CD14-positive monocyte (primary cell): Measurements from ENCODE around the gene OSBPL1A. TPM values are rescaled to one million over a fixed set of nuclear protein-coding genes. Genes with fewer than 3 reads are reported as not detected.

Source experiments
- DNase-seq, 3 donors: peaks; one replicate each; pipeline ENCODE4 v3.0.0-alpha.2; 2011 to 2022
- H2AFZ ChIP-seq: 2 replicates; pipeline ENCODE4 v1.6.0; 2012; ENCODE audit warnings: mild to moderate bottlenecking, low read depth, low read length, inconsistent platforms; ENCODE audit not compliant: insufficient read depth, poor library complexity, severe bottlenecking
- H3K27ac ChIP-seq, 2 donors: 1 replicate in 1 of 2; 2 replicates in 1 of 2; pipeline ENCODE4 v1.5.1; 2012 to 2013; ENCODE audit warnings: low read length in 2 of 2, control low read depth in 1 of 2, inconsistent platforms in 1 of 2, low read depth in 1 of 2, mild to moderate bottlenecking in 1 of 2
- H3K27me3 ChIP-seq, 2 donors: one replicate each; pipeline versions ENCODE4 v1.6.0 to v1.6.1; 2011 to 2013; ENCODE audit warnings: low read length in 2 of 2; ENCODE audit not compliant: control insufficient read depth in 2 of 2, insufficient read depth in 2 of 2
- H3K36me3 ChIP-seq, 2 donors: replicated peaks in 1 of 2; 1 replicate in 1 of 2; 2 replicates in 1 of 2; pipeline versions ENCODE4 v1.5.1 to v1.6.1; 2012 to 2013; ENCODE audit warnings: low read length in 2 of 2, control low read depth in 1 of 2, inconsistent platforms in 1 of 2, mild to moderate bottlenecking in 1 of 2; ENCODE audit not compliant: insufficient read depth in 2 of 2, control insufficient read depth in 1 of 2
- H3K4me1 ChIP-seq, 2 donors: 1 replicate in 1 of 2; 2 replicates in 1 of 2; pipeline versions ENCODE4 v1.5.1 to v1.6.1; 2012 to 2013; ENCODE audit warnings: low read length in 2 of 2, control low read depth in 1 of 2, inconsistent platforms in 1 of 2, mild to moderate bottlenecking in 1 of 2, moderate library complexity in 1 of 2; ENCODE audit not compliant: insufficient read depth in 2 of 2, control insufficient read depth in 1 of 2
- H3K4me2 ChIP-seq: replicated peaks from 2 replicates; pipeline ENCODE3; 2012; ENCODE audit warnings: low read length, moderate library complexity, mild to moderate bottlenecking; ENCODE audit not compliant: poor library complexity, severe bottlenecking; ENCODE audit errors: extremely low read depth
- H3K4me3 ChIP-seq, 3 experiments: fragments of 200-600 bp in 1 of 3; sonication (generic) in 1 of 3; replicated peaks in 1 of 3; 1 replicate in 2 of 3; 2 replicates in 1 of 3; pipeline ENCODE4 v1.5.1; 2011 to 2013; ENCODE audit warnings: low read length in 3 of 3, mild to moderate bottlenecking in 3 of 3, control low read depth in 2 of 3, low read depth in 2 of 3, inconsistent platforms in 1 of 3, moderate library complexity in 1 of 3
- H3K79me2 ChIP-seq: 2 replicates; pipeline ENCODE4 v1.6.0; 2012; ENCODE audit warnings: mild to moderate bottlenecking, control low read depth, inconsistent platforms, low read length, moderate library complexity; ENCODE audit not compliant: insufficient read depth
- H3K9ac ChIP-seq: 2 replicates; pipeline ENCODE4 v1.6.0; 2017; ENCODE audit warnings: low read length, mild to moderate bottlenecking; ENCODE audit not compliant: insufficient read depth, poor library complexity, severe bottlenecking
- H3K9me3 ChIP-seq, 2 donors: replicated peaks in 1 of 2; 1 replicate in 1 of 2; 2 replicates in 1 of 2; pipeline versions ENCODE4 v1.5.1 to v1.6.1; 2012 to 2013; ENCODE audit warnings: low read length in 2 of 2, control low read depth in 1 of 2; ENCODE audit not compliant: control insufficient read depth in 1 of 2, insufficient read depth in 1 of 2
- H4K20me1 ChIP-seq: 2 replicates; pipeline ENCODE4 v1.6.0; 2012; ENCODE audit warnings: mild to moderate bottlenecking, low read length, control low read depth, moderate library complexity; ENCODE audit not compliant: insufficient read depth
- H3K27ac Mint-ChIP-seq, 7 donors: one replicate each; pipeline ENCODE4 v1.8.0; 2020; ENCODE audit warnings: mild to moderate bottlenecking in 7 of 7, mixed read lengths in 7 of 7, moderate library complexity in 6 of 7, inconsistent platforms in 2 of 7
- H3K27me3 Mint-ChIP-seq, 3 donors: one replicate each; pipeline ENCODE4 v1.8.0; 2021 to 2022; ENCODE audit warnings: low read depth in 3 of 3, mild to moderate bottlenecking in 3 of 3, mixed read lengths in 3 of 3, moderate library complexity in 3 of 3, inconsistent platforms in 1 of 3
- H3K36me3 Mint-ChIP-seq, 2 donors: one replicate each; pipeline ENCODE4 v1.8.0; 2020; ENCODE audit warnings: mixed read lengths in 2 of 2, inconsistent platforms in 1 of 2, mild to moderate bottlenecking in 1 of 2
- H3K4me1 Mint-ChIP-seq: one replicate; pipeline ENCODE4 v1.8.0; 2020; ENCODE audit warnings: mild to moderate bottlenecking, mixed read lengths
- H3K4me3 Mint-ChIP-seq, 2 donors: one replicate each; pipeline ENCODE4 v1.8.0; 2020; ENCODE audit warnings: mild to moderate bottlenecking in 2 of 2, mixed read lengths in 2 of 2, moderate library complexity in 1 of 2
- H3K9me3 Mint-ChIP-seq, 7 donors: one replicate each; pipeline ENCODE4 v1.8.0; 2020 to 2022; ENCODE audit warnings: mixed read lengths in 7 of 7, mild to moderate bottlenecking in 6 of 7, moderate library complexity in 6 of 7, inconsistent platforms in 2 of 7
- WGBS: methylation state at CpG from one replicate; pipeline ENCODE4 v1.1.5; 2013; ENCODE audit warnings: missing lambda C conversion rate; ENCODE audit not compliant: insufficient coverage; 5-methylcytosine and 5-hydroxymethylcytosine counted together
- intact Hi-C, 2 donors: fragments of 100-400 bp; cut with micrococcal nuclease; formaldehyde crosslinking; loops; one replicate each; pipeline versions ENCODE4 v1.15.0 to v1.15.1; 2023
- polyA plus RNA-seq, 3 donors: library from polyadenylated mRNA; depleted of rRNA in 1 of 3; unstranded in 2 of 3; stranded (reverse) in 1 of 3; fragments of 300-500 nt in 2 of 3; fragments of >200 nt in 1 of 3; fragmentation: Illumina TruSeq in 2 of 3; gene quantifications; 1 replicate in 2 of 3; 2 replicates in 1 of 3; pipeline ENCODE4 v1.2.3, GENCODE V29; 2012 to 2021
- TF ChIP-seq, protein P1 (sequence below): fragments of 200-600 bp; IDR thresholded peaks from one replicate; pipeline ENCODE4 v1.8.0; 2022; ENCODE audit warnings: antibody characterized with exemption, mild to moderate bottlenecking

The OSBPL1A gene
- polyA plus RNA-seq, 3 donors = 6.3 to 9.1 (median 7.1) TPM

- H3K36me3 ChIP-seq = peaks cover 32 to 81% of the 10 kb centered on the region in 2 donors
- H3K9me3 Mint-ChIP-seq = peaks cover 0 to 2% (median 0%) of the 10 kb centered on the region in 7 donors
- H3K4me3 ChIP-seq = no peak overlapping the region
- WGBS = no CpG with 5 or more reads among the region's 2 CpGs
- H3K27me3 Mint-ChIP-seq = no peaks in the 10 kb centered on the region
- no peaks in the 10 kb centered on the region for H4K20me1 ChIP-seq
- intact Hi-C loops = loop anchor here in 1 of 2 donors (10.0 kb wide), 1 partner anchor 101 kb away; the partner anchor contains the start of gene TTC39C
- no peaks in the 10 kb centered on the region for H3K9me3 ChIP-seq
- H2AFZ ChIP-seq = no peak overlapping the region
- no peak overlapping the region for H3K4me2 ChIP-seq
- no peaks in the 10 kb centered on the region for H3K79me2 ChIP-seq
- peak overlapping the region in 5 of 7 donors; percentile 11 to 66 (median 25) for H3K27ac Mint-ChIP-seq
- H3K36me3 Mint-ChIP-seq = peaks cover 61 to 70% of the 10 kb centered on the region in 2 donors
- H3K27ac ChIP-seq = no peak overlapping the region
- no peak for DNase-seq
- peaks cover 9% of the 10 kb centered on the region for H3K4me1 Mint-ChIP-seq
- H3K4me1 ChIP-seq = peaks cover 5 to 6% of the 10 kb centered on the region in 2 donors
- no peaks in the 10 kb centered on the region for H3K27me3 ChIP-seq
- no peak overlapping the region for H3K9ac ChIP-seq
- TF ChIP-seq, protein P1, sequence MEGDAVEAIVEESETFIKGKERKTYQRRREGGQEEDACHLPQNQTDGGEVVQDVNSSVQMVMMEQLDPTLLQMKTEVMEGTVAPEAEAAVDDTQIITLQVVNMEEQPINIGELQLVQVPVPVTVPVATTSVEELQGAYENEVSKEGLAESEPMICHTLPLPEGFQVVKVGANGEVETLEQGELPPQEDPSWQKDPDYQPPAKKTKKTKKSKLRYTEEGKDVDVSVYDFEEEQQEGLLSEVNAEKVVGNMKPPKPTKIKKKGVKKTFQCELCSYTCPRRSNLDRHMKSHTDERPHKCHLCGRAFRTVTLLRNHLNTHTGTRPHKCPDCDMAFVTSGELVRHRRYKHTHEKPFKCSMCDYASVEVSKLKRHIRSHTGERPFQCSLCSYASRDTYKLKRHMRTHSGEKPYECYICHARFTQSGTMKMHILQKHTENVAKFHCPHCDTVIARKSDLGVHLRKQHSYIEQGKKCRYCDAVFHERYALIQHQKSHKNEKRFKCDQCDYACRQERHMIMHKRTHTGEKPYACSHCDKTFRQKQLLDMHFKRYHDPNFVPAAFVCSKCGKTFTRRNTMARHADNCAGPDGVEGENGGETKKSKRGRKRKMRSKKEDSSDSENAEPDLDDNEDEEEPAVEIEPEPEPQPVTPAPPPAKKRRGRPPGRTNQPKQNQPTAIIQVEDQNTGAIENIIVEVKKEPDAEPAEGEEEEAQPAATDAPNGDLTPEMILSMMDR = no peak
- no peak overlapping the region for H3K4me3 Mint-ChIP-seq
Measured at GRCh38 chr18:24115628-24116027, 282.0 kb downstream of the OSBPL1A start.

DNA sequence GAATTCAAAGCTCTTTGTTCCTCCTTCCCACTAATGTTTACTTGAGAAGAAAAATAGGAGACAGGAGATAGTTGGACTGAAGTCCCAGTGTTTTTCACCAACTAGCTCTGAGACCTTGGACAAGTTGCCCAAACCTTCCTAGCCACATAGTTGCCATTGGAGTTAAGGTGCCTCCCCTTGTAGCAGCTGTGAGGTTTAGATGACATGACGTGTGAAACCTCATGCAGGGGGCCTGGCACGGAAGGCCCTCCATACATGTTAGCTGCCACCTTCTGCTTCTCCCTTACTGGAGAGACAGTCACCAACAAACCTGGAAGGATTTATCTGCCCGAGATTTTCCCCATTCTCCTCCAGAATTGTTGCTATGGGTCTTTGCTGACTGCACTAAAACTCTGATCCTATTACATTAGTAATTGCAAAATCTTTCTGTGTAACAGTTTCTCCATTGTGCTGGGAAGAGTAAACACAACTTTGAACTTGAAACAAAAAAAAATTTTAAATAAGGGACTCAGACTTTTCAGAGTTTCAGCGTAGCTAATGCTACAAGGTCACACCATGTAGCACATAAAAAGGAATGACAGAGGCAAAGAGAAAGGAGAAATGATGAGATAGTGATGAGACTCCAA lies 282.6 kb downstream of the OSBPL1A start:
- H3K27me3 Mint-ChIP-seq = no peaks in the 10 kb centered on the region
- Histone ChIP-seq H3K9ac (no peak overlapping the region), H3K9me3 (no peaks in the 10 kb centered on the region), H3K79me2 (no peaks in the 10 kb centered on the region), H3K27ac (no peak overlapping the region), H2AFZ (no peak overlapping the region), H3K4me3 (no peak overlapping the region), H3K4me2 (no peak overlapping the region), H4K20me1 (no peaks in the 10 kb centered on the region), H3K36me3 (peaks cover 27 to 78% of the 10 kb centered on the region in 2 donors), H3K4me1 (peaks cover 5 to 6% of the 10 kb centered on the region in 2 donors), H3K27me3 (no peaks in the 10 kb centered on the region)
- H3K27ac Mint-ChIP-seq = peak overlapping the region in 4 of 7 donors; percentile 11 to 25 (median 13)
- H3K36me3 Mint-ChIP-seq = peaks cover 55 to 64% of the 10 kb centered on the region in 2 donors
- H3K4me1 Mint-ChIP-seq = peaks cover 9% of the 10 kb centered on the region
- DNase-seq = no peak
- TF ChIP-seq, protein P1 = no peak
- WGBS = 76% methylated on average over 3 of the region's 4 CpGs
- peaks cover 0 to 2% (median 0%) of the 10 kb centered on the region in 7 donors for H3K9me3 Mint-ChIP-seq
- H3K4me3 Mint-ChIP-seq = no peak overlapping the region
- intact Hi-C loops = loop anchor here in 1 of 2 donors (10.0 kb wide), 1 partner anchor 100 kb away; the partner anchor contains the start of gene TTC39C
